IPS-18a (cell line): ENCODE results near the gene MYO1E.

Experiments
- H3K27ac ChIP-seq: one replicate; pipeline ENCODE4 v1.5.1; 2013; ENCODE audit warnings: low read length
- H3K27me3 ChIP-seq: one replicate; pipeline ENCODE4 v1.6.1; 2013; ENCODE audit warnings: mild to moderate bottlenecking, low read length; ENCODE audit not compliant: control insufficient read depth, insufficient read depth
- H3K36me3 ChIP-seq: one replicate; pipeline ENCODE4 v1.6.1; 2013; ENCODE audit warnings: low read depth, low read length; ENCODE audit not compliant: control insufficient read depth
- H3K4me1 ChIP-seq: one replicate; pipeline ENCODE4 v1.6.1; 2013; ENCODE audit warnings: low read depth, low read length; ENCODE audit not compliant: control insufficient read depth
- H3K4me3 ChIP-seq: one replicate; pipeline ENCODE4 v1.5.1; 2013; ENCODE audit warnings: low read length
- H3K9ac ChIP-seq: one replicate; pipeline ENCODE4 v1.6.1; 2013; ENCODE audit warnings: mild to moderate bottlenecking, low read length, moderate library complexity
- H3K9me3 ChIP-seq: one replicate; pipeline ENCODE4 v1.6.1; 2013; ENCODE audit warnings: low read depth, low read length; ENCODE audit not compliant: control insufficient read depth

Gene MYO1E

DNA sequence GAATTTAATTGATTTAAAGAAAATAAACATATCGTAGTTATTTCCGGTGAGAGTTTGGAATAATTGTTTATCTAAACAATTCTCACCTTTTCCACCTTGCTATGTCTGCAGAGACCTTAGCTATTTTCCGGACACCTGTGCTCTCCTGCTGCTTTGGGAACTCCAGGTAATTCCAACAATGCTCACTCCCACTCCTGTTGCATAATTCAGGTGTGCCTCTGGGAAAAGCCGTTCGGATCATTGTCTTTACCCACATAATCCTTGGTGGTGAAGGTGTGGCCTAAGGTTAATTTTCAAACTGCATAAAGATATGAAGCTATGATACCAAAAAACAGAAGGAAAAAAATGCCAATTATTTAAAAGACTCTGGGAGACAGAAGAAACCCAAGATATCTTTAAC lies 106.6 kb downstream of the MYO1E start:
- H3K9me3 ChIP-seq, result no peaks in the 10 kb centered on the region
- no peaks in the 10 kb centered on the region for H3K36me3 ChIP-seq
- H3K27ac ChIP-seq, result no peak overlapping the region

DNA sequence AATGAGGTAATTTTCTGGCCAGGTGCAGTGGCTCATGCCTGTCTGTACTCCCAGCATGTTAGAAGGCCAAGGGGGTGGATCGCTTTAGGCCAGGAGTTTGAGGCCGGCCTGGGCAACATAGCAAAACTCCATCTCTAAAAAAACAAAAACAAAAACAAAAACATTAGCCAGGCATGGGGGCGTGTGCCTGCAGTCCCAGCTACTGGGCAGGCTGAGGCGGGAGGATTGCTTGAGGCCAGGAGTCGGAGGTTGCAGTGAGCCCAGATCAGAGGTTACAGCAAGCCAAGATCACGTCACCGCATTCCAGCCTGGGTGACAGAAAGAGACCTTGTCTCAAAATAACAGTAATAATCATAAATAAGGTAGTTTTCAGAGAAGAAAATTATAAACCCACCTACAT lies 110.4 kb downstream of the MYO1E start:
- no peaks in the 10 kb centered on the region for H3K36me3 ChIP-seq
- H3K9me3 ChIP-seq, result no peaks in the 10 kb centered on the region
- H3K4me1 ChIP-seq, result peaks cover 2% of the 10 kb centered on the region
- no peak overlapping the region for H3K27ac ChIP-seq
- H3K9ac ChIP-seq, result no peak overlapping the region
- no peaks in the 10 kb centered on the region for H3K27me3 ChIP-seq
- no peak overlapping the region for H3K4me3 ChIP-seq

More for the DNA sequence above, 106.6 kb downstream of the MYO1E start:
- Histone ChIP-seq H3K9ac (no peak overlapping the region), H3K27me3 (no peaks in the 10 kb centered on the region), H3K4me1 (peaks cover 2% of the 10 kb centered on the region), H3K4me3 (no peak overlapping the region)

DNA sequence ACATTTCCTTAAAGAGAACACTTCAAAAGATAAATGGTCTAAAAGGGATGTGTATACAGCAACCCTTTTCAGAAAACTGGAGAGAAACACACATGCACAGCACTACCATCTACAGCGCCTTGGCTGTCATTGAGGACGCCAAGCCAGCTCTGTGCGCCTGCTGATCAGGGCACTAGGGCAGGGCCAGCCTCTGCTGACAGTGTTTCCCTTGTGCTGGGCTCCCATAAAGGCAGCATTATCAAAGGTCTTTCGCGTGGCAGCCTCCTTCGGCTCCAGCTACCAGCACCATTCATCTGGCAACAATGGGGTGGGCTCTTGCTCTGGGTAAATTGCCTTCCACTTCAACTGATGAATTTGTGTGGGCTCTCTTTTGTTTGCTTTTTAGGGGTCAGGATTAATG lies 112.6 kb downstream of the MYO1E start:
- no peak overlapping the region for H3K9ac ChIP-seq
- no peaks in the 10 kb centered on the region for H3K36me3 ChIP-seq
- H3K9me3 ChIP-seq, result no peaks in the 10 kb centered on the region

DNA sequence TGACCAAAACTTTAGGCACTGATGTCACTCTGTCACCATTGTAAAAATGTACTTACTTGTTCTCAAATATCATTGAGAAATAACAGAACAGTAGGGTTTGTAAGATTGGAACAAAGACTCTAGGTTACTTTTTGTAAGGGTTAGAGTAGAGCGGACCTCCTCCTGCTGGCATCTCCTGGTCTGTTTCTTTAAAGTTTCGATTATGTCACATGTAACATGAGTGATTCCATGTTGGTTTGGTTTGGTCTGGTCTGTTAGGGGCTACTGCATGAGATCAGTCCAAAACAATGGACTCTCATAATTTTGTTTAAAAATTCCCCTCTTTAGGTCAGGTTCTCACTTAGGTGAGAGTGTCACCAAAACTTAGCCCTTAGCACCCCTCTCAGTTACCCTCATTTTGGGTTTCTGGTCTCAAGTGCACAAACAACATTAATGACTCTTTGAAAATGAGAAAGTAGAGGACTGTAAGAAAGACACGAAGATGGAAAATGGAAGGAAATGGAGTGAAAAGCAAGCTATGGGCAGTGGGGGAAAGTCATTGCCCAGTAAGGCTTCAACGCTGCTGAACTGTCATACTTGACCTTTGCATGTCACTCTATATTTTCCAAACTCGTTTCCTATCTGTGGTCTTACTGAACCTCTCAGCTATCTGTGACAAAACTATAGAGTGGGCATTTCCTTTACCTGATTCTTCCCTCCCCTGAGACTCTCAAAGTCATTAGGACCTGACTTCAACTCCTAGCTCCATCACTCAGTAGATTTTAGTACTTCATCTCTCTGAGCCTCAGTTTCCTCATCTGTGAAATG lies 113.3 kb downstream of the MYO1E start:
- Histone ChIP-seq H3K27ac (no peak overlapping the region), H3K36me3 (no peaks in the 10 kb centered on the region), H3K9me3 (no peaks in the 10 kb centered on the region), H3K27me3 (no peaks in the 10 kb centered on the region), H3K9ac (no peak overlapping the region), H3K4me1 (no peaks in the 10 kb centered on the region), H3K4me3 (no peak overlapping the region)

More for the DNA sequence above, 112.6 kb downstream of the MYO1E start:
- Histone ChIP-seq H3K27me3 (no peaks in the 10 kb centered on the region), H3K4me3 (no peak overlapping the region), H3K4me1 (no peaks in the 10 kb centered on the region), H3K27ac (no peak overlapping the region)

DNA sequence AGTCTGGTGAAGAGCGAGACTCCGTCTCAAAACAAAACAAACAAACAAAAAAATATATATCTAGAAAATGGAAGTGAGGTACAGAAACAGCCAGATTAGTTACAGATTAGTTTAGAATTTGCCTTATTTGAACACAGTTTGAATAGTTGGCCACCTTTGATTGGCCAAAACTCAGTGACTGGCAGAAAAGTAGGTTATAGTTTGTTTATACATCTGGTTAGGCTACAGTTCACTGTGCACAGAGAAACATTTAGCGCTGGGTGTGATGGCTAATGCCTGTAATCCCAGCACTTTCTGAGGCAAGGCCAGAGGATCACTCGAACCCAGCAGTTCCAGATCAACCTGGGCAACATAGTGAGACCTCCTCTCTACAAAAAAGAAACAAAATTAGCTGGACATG lies 114.4 kb downstream of the MYO1E start:
- Histone ChIP-seq H3K36me3 (no peaks in the 10 kb centered on the region), H3K27ac (no peak overlapping the region), H3K9ac (no peak overlapping the region), H3K4me1 (no peaks in the 10 kb centered on the region), H3K9me3 (no peaks in the 10 kb centered on the region), H3K4me3 (no peak overlapping the region), H3K27me3 (no peaks in the 10 kb centered on the region)

DNA sequence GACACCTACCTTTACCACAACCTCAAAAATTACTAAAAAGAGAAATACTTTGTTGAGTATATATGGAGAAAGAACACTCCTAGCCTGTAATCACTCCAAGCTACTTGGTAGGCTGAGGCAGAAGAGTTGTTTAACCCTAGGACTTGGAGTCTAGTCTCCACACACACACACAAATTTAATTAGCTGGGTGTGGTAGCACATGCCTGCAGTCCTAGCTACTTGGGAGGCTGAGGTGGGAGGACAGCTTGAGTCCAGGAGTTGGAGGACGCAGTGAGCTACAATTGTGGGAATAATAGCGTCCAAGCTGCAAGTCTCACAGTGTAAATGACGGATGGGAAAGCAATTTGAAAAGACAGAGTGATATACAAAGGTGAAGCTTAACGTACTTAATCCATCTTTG lies 115.5 kb downstream of the MYO1E start:
- Histone ChIP-seq H3K4me3 (no peak overlapping the region), H3K27me3 (no peaks in the 10 kb centered on the region), H3K36me3 (no peaks in the 10 kb centered on the region), H3K9me3 (no peaks in the 10 kb centered on the region), H3K4me1 (no peaks in the 10 kb centered on the region), H3K27ac (no peak overlapping the region), H3K9ac (no peak overlapping the region)

DNA sequence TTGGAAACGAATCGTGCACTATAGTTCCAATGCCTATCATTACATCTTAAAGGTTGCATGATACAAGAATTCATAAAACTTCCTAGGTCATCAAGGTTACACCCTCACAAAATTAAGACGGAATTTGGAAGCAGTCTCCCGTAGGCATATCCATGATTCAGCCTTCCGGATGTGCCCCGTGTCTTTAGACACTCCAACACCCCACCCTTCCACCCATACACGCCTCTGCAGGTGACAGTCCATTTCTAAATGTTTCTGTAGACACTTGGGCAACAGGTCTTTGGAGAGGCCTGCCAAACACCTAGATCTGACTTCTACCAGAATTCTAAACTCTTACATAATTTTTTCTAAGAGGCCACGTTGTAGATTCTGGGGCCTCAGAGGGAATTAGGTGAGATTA lies 116.2 kb downstream of the MYO1E start:
- Histone ChIP-seq H3K9ac (no peak overlapping the region), H3K27me3 (no peaks in the 10 kb centered on the region), H3K9me3 (no peaks in the 10 kb centered on the region), H3K4me1 (no peaks in the 10 kb centered on the region), H3K4me3 (no peak overlapping the region), H3K27ac (no peak overlapping the region), H3K36me3 (no peaks in the 10 kb centered on the region)

DNA sequence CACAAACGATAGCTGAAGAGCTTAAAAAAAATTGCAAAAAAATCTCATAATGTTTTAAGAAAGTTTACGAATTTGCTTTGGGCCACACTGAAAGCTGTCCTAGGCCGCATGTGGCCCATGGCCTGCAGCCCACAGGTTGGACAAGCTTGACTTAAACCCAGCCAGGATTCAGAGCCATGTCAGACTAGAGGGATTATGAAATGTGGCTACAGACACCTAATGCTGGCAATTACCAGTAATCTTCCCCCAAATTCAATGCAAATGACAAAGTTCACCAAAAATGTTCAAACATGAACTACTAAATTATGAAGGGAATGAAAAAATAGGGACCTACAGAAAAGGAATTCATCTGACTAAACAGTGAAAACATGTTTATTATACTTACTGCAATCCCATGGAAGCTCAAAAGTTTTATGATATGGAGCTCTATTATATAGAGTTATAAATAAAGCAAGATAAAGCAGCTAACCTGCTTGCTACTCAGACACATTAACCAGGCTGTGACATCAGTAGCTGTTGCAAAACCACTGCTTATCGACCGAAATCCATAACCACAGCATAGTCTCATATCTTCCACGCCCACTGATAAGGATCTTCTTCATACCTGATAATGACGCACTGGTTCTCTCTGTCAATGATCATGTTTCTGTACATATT lies 116.9 kb downstream of the MYO1E start:
- Histone ChIP-seq H3K27me3 (no peaks in the 10 kb centered on the region), H3K9ac (no peak overlapping the region), H3K4me1 (no peaks in the 10 kb centered on the region), H3K36me3 (no peaks in the 10 kb centered on the region), H3K9me3 (no peaks in the 10 kb centered on the region), H3K4me3 (no peak overlapping the region), H3K27ac (no peak overlapping the region)

DNA sequence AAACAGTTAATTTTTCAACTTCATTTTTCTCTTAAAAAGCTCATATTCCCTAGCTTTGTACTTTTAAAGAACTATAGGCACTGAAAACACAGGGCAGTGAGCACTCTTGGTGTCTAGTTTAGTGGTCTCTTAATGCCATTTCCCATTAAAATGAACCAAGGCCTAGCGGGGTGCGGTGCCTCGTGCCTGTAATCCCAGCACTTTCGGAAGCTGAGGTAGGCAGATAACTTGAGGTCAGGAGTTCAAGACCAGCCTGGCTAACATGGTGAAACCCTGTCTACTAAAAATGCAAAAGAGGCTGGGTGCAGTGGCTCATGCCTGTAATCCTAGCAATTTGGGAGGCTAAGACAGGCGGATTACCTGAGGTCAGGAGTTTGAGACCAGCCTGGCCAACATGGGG lies 120.5 kb downstream of the MYO1E start:
- Histone ChIP-seq H3K4me1 (no peaks in the 10 kb centered on the region), H3K9ac (no peak overlapping the region), H3K27ac (no peak overlapping the region), H3K36me3 (no peaks in the 10 kb centered on the region), H3K9me3 (no peaks in the 10 kb centered on the region), H3K27me3 (no peaks in the 10 kb centered on the region), H3K4me3 (no peak overlapping the region)

DNA sequence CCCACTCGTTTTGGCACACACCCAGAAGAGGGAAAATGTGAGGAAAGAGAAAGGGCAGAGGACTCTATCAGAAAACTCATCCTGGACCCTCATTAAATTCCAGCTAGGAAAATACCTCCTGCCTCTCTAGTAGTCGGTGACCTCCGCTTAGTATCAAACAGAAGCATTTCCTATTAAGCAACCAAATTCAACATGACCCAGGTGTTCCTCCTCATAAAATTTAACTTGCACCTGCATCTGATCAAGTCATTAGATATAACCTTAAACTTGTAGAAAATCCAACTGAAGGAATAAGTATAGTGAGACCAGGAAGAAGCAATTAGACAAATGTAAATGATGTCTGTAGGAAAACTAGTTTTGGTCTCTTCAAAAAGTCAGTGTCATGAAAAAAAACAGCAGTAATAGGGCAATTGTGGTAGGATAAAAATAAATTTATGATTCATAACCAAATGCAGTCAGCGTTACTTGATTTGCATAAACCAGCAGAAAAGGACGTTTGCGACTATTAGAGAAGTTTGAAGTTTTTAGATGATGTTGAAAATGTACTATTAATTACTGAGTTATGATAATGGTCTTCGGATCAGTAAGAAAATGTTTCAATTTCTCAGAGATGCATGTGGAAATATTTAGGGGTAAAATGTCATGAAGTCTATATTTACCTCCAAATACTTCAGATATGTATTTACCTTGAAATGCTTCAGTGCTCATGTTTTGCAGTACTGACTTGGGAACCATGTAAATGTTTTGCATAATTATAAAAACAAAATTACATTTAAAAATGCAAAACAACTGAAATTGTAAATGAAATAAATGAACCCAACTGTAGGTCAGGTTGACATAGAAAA lies 121.4 kb downstream of the MYO1E start:
- no peak overlapping the region for H3K4me3 ChIP-seq
- H3K9ac ChIP-seq, result no peak overlapping the region
- no peak overlapping the region for H3K27ac ChIP-seq
- no peaks in the 10 kb centered on the region for H3K9me3 ChIP-seq
- H3K4me1 ChIP-seq, result no peaks in the 10 kb centered on the region
- no peaks in the 10 kb centered on the region for H3K27me3 ChIP-seq
- no peaks in the 10 kb centered on the region for H3K36me3 ChIP-seq

DNA sequence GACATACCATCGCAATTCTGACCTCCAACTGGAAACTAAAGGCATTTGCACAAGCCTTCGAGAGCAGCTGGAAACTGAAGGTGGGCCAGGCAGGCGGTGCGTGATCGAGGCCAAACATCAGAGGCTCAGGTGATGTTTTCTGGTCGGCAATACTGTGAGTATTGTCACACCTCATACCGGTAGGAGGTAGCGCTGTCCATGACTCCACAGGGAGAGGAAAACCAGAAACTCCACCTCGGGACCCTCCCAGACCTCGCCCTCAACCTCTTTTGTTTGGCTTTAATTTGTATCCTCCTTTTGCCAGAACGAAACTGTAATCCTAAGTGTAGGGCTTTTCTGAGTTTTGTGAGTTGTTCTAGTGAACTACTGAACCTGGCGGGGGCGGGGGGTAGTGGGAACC lies 122.4 kb downstream of the MYO1E start:
- Histone ChIP-seq H3K36me3 (no peaks in the 10 kb centered on the region), H3K9ac (no peak overlapping the region), H3K27ac (no peak overlapping the region), H3K4me3 (no peak overlapping the region), H3K27me3 (no peaks in the 10 kb centered on the region), H3K9me3 (no peaks in the 10 kb centered on the region), H3K4me1 (no peaks in the 10 kb centered on the region)
